Endothelial cell (in vitro differentiated cells): Measurements from ENCODE around the gene CYTH1. TPM values are rescaled to one million over a fixed set of nuclear protein-coding genes. Genes with fewer than 3 reads are reported as not detected.

ENCODE experiments used
- DNase-seq: peaks from one replicate; pipeline ENCODE4 v3.0.0; 2021; ENCODE audit warnings: low spot score
- H3K27ac Mint-ChIP-seq: one replicate; pipeline ENCODE4 v1.8.0; 2021; ENCODE audit warnings: mixed read lengths, inconsistent platforms; ENCODE audit not compliant: unreplicated experiment
- H3K27me3 Mint-ChIP-seq: one replicate; pipeline ENCODE4 v1.8.0; 2021; ENCODE audit warnings: mild to moderate bottlenecking, moderate library complexity, mixed read lengths, inconsistent platforms; ENCODE audit not compliant: unreplicated experiment
- H3K36me3 Mint-ChIP-seq: one replicate; pipeline ENCODE4 v1.8.0; 2021; ENCODE audit warnings: mild to moderate bottlenecking, low read depth, mixed read lengths, inconsistent platforms; ENCODE audit not compliant: unreplicated experiment
- H3K4me1 Mint-ChIP-seq: one replicate; pipeline ENCODE4 v1.8.0; 2021; ENCODE audit warnings: mild to moderate bottlenecking, mixed read lengths, inconsistent platforms; ENCODE audit not compliant: unreplicated experiment
- H3K4me3 Mint-ChIP-seq: one replicate; pipeline ENCODE4 v1.8.0; 2021; ENCODE audit warnings: mild to moderate bottlenecking, mixed read lengths, inconsistent platforms; ENCODE audit not compliant: unreplicated experiment
- H3K9me3 Mint-ChIP-seq: one replicate; pipeline ENCODE4 v1.8.0; 2021; ENCODE audit warnings: mixed read lengths, inconsistent platforms; ENCODE audit not compliant: unreplicated experiment
- total RNA-seq: library from RNA; stranded (reverse); fragmentation: NEBNext Ultra II Directional; extraction: Animal tissue kit (Norgen Biotek cat#: 25700); gene quantifications from one replicate; pipeline ENCODE4 v1.2.1, GENCODE V29; 2021; ENCODE audit not compliant: unreplicated experiment
- TF ChIP-seq, protein P1 (sequence below): fragments of 200-600 bp; sonication (generic); IDR thresholded peaks from one replicate; pipeline ENCODE4 v1.5.0; 2021; ENCODE audit warnings: antibody characterized with exemption; ENCODE audit not compliant: unreplicated experiment

The CYTH1 gene
- total RNA-seq, 1 donor from 2014 or later = 73.3 TPM

DNA sequence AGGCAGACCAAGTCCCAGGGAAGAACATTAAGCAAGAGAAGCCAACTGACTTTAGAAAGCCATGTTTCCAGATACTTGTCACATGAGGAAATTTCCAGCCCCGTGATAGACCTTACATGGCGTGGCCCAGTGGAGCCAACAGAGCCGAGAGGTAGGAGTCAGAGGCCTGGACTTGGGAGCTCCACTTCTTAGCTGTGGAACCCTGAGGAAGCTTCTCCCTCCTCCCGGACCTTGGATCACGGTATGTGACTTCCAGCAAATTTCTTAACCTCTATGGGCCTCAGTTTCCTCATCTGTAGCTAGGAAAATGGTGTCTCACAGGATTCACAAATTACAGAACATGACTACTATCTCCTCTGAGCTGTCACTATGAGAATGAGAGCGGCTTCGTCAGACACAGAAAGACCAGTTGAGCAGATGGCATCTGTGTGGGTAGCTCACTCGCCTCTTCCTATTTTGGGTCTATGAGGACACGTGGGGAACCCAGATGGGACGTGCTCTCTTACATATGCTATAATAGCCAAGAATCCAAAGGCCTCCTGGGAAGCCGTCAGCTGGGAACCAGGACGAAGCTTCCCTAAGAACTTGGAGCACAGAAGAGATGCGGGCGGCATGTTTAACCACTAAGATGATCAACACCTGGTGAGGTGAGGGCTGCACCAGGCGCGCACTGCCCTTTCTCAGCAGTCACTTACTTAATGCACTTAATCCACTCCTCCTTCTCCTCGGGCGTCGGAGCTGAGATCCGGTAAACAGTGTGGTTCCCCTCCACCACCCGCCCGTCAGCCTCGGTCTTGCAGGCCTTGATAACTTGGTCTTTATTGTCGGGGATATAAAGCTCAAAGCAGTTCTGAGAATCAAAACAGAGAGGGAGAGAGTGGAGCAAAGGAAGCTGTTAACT lies 102.3 kb downstream of the CYTH1 start:
- TF ChIP-seq, protein P1, sequence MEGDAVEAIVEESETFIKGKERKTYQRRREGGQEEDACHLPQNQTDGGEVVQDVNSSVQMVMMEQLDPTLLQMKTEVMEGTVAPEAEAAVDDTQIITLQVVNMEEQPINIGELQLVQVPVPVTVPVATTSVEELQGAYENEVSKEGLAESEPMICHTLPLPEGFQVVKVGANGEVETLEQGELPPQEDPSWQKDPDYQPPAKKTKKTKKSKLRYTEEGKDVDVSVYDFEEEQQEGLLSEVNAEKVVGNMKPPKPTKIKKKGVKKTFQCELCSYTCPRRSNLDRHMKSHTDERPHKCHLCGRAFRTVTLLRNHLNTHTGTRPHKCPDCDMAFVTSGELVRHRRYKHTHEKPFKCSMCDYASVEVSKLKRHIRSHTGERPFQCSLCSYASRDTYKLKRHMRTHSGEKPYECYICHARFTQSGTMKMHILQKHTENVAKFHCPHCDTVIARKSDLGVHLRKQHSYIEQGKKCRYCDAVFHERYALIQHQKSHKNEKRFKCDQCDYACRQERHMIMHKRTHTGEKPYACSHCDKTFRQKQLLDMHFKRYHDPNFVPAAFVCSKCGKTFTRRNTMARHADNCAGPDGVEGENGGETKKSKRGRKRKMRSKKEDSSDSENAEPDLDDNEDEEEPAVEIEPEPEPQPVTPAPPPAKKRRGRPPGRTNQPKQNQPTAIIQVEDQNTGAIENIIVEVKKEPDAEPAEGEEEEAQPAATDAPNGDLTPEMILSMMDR = no peak
- H3K36me3 Mint-ChIP-seq = peaks cover 35% of the 10 kb centered on the region
- no peak overlapping the region for H3K27ac Mint-ChIP-seq
- no peak overlapping the region for H3K4me3 Mint-ChIP-seq
- H3K27me3 Mint-ChIP-seq = peaks cover 9% of the 10 kb centered on the region
- H3K4me1 Mint-ChIP-seq = peaks cover 30% of the 10 kb centered on the region
- no peaks in the 10 kb centered on the region for H3K9me3 Mint-ChIP-seq
- no peak for DNase-seq

DNA sequence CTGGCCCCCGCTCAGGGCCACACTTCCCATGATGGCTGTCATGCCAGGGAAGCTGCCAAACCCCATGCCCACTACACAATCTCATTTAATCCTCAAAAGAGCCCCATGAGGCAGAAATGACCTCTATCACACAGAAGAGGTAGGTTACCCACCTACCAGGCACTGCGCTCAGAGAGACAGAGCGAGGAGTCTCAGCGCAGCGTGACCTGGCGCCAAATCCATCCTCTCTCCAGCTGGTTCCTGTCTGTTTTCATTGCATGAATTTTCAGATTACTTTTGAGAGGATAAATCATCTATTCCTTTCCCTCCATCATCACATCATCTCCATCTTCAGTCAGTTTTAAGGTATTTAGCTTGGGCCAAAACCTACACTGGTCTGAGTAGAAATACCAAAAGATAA lies 103.4 kb downstream of the CYTH1 start:
- H3K4me3 Mint-ChIP-seq = no peak overlapping the region
- no peaks in the 10 kb centered on the region for H3K9me3 Mint-ChIP-seq
- TF ChIP-seq, protein P1 = no peak

GRCh38 chr17:78678222-78678557 lies 103.9 kb downstream of the CYTH1 start:
- peaks cover 41% of the 10 kb centered on the region for H3K36me3 Mint-ChIP-seq
- no peaks in the 10 kb centered on the region for H3K9me3 Mint-ChIP-seq
- TF ChIP-seq, protein P1 = no peak
- peaks cover 9% of the 10 kb centered on the region for H3K27me3 Mint-ChIP-seq
- no peak overlapping the region for H3K27ac Mint-ChIP-seq
- peaks cover 29% of the 10 kb centered on the region for H3K4me1 Mint-ChIP-seq
- DNase-seq = no peak
- no peak overlapping the region for H3K4me3 Mint-ChIP-seq

More for the DNA sequence above, 103.4 kb downstream of the CYTH1 start:
- H3K4me1 Mint-ChIP-seq = peaks cover 30% of the 10 kb centered on the region
- H3K27me3 Mint-ChIP-seq = peaks cover 9% of the 10 kb centered on the region
- peaks cover 36% of the 10 kb centered on the region for H3K36me3 Mint-ChIP-seq
- no peak overlapping the region for H3K27ac Mint-ChIP-seq
- no peak for DNase-seq

GRCh38 chr17:78677303-78678221 lies 104.5 kb downstream of the CYTH1 start:
- Mint-ChIP-seq H3K4me1 (peaks cover 23% of the 10 kb centered on the region), H3K9me3 (no peaks in the 10 kb centered on the region), H3K27ac (no peak overlapping the region), H3K36me3 (peaks cover 45% of the 10 kb centered on the region), H3K4me3 (no peak overlapping the region), H3K27me3 (peaks cover 9% of the 10 kb centered on the region)
- no peak for DNase-seq
- TF ChIP-seq, protein P1 = no peak
